GM23338 (cell line): ENCODE data around the gene C1orf116. TPM values are rescaled to one million over a fixed set of nuclear protein-coding genes. Genes with fewer than 3 reads are reported as not detected.

Source experiments
- ATAC-seq: fragments of 200-7000 bp; cut with Tn5 transposase; 3 replicates; pipeline ENCODE4 v1.9.1; 2020
- DNase-seq: peaks from one replicate; pipeline ENCODE4 v3.0.0-alpha.2; 2015; ENCODE audit warnings: low spot score
- H2AFZ ChIP-seq: fragments of 200-600 bp; sonication (generic); 2 replicates; pipeline ENCODE4 v1.8.0; 2016; ENCODE audit warnings: antibody characterized with exemption, mild to moderate bottlenecking, moderate library complexity
- H3F3A ChIP-seq: fragments of 200-600 bp; sonication (generic); replicated peaks from 2 replicates; pipeline ENCODE4 v1.8.0; 2017; ENCODE audit warnings: antibody characterized with exemption, mixed run types, low read depth
- H3K27ac ChIP-seq: fragments of 200-600 bp; sonication (generic); 2 replicates; pipeline ENCODE4 v1.6.1; 2016; ENCODE audit warnings: low read depth
- H3K27me3 ChIP-seq: fragments of 200-600 bp; sonication (generic); 2 replicates; pipeline ENCODE4 v1.8.0; 2016; ENCODE audit warnings: mild to moderate bottlenecking, mixed run types, moderate library complexity; ENCODE audit not compliant: insufficient read depth
- H3K36me3 ChIP-seq: fragments of 200-600 bp; sonication (generic); 2 replicates; pipeline ENCODE4 v1.8.0; 2016; ENCODE audit warnings: mild to moderate bottlenecking; ENCODE audit not compliant: insufficient read depth
- H3K4me1 ChIP-seq: fragments of 200-600 bp; sonication (generic); 2 replicates; pipeline ENCODE4 v1.8.0; 2016; ENCODE audit warnings: mild to moderate bottlenecking, moderate library complexity; ENCODE audit not compliant: insufficient read depth
- H3K4me2 ChIP-seq: fragments of 200-600 bp; sonication (generic); 2 replicates; pipeline ENCODE4 v1.7.1; 2017; ENCODE audit warnings: mixed run types
- H3K4me3 ChIP-seq: fragments of 200-600 bp; sonication (generic); 2 replicates; pipeline ENCODE4 v1.6.1; 2016; ENCODE audit warnings: mixed run types
- H3K79me2 ChIP-seq: fragments of 200-600 bp; sonication (generic); replicated peaks from 2 replicates; pipeline ENCODE4 v1.8.0; 2017; ENCODE audit warnings: mild to moderate bottlenecking; ENCODE audit not compliant: insufficient read depth
- H3K9me2 ChIP-seq: fragments of 200-600 bp; sonication (generic); 2 replicates; pipeline ENCODE4 v1.8.0; 2017; ENCODE audit not compliant: insufficient read depth
- H4K20me1 ChIP-seq: fragments of 200-600 bp; sonication (generic); replicated peaks from 2 replicates; pipeline ENCODE4 v1.8.0; 2017; ENCODE audit warnings: mild to moderate bottlenecking; ENCODE audit not compliant: insufficient read depth
- H3K27ac Mint-ChIP-seq: 2 replicates; pipeline ENCODE4 v1.8.0; 2020; ENCODE audit warnings: inconsistent platforms, mild to moderate bottlenecking, moderate library complexity, mixed read lengths
- H3K27me3 Mint-ChIP-seq: 3 replicates; pipeline ENCODE4 v1.8.0; 2022; ENCODE audit warnings: low read depth, mild to moderate bottlenecking, moderate library complexity, mixed read lengths, inconsistent platforms; ENCODE audit not compliant: insufficient read depth, poor library complexity
- H3K36me3 Mint-ChIP-seq: 3 replicates; pipeline ENCODE4 v1.8.0; 2021; ENCODE audit warnings: low read depth, mild to moderate bottlenecking, inconsistent platforms, moderate library complexity, mixed read lengths
- H3K4me1 Mint-ChIP-seq: 3 replicates; pipeline ENCODE4 v1.8.0; 2020; ENCODE audit warnings: mild to moderate bottlenecking, inconsistent platforms, mixed read lengths
- H3K4me3 Mint-ChIP-seq: 3 replicates; pipeline ENCODE4 v1.8.0; 2021; ENCODE audit warnings: moderate library complexity, mild to moderate bottlenecking, inconsistent platforms, mixed read lengths
- H3K9me3 Mint-ChIP-seq: 3 replicates; pipeline ENCODE4 v1.8.0; 2020; ENCODE audit warnings: moderate library complexity, mild to moderate bottlenecking, inconsistent platforms, mixed read lengths
- EZH2 ChIP-seq: fragments of 200-600 bp; sonication (generic); IDR thresholded peaks from one replicate; pipeline ENCODE4 v1.8.0; 2017; ENCODE audit warnings: antibody characterized with exemption, mild to moderate bottlenecking, low read depth; ENCODE audit not compliant: unreplicated experiment
- NANOG ChIP-seq: IDR thresholded peaks from 2 replicates; pipeline ENCODE4 v1.6.1; 2016; ENCODE audit warnings: antibody characterized with exemption, borderline replicate concordance
- POLR2AphosphoS5 ChIP-seq: IDR thresholded peaks from 2 replicates; pipeline ENCODE4 v1.6.1; 2016; ENCODE audit warnings: antibody characterized with exemption, low read depth
- ZNF114 ChIP-seq: fragments of 250-450 bp; sonication (Bioruptor Pico); IDR thresholded peaks from 2 replicates; pipeline ENCODE4 v1.5.0; 2020; ENCODE audit warnings: mild to moderate bottlenecking, moderate library complexity
- ZNF331 ChIP-seq: fragments of 250-450 bp; sonication (Bioruptor Pico); IDR thresholded peaks from 2 replicates; pipeline ENCODE4 v1.5.0; 2020; ENCODE audit warnings: low read depth, mild to moderate bottlenecking, moderate library complexity
- polyA plus RNA-seq: library from polyadenylated mRNA; unstranded; fragments of >200 nt; fragmentation: Nextera tagmentation; extraction: Ambion mirVana; gene quantifications from 2 replicates; pipeline ENCODE4 v1.2.1, GENCODE V29; 2016
- total RNA-seq: library from RNA; depleted of rRNA; stranded (reverse); fragments of >200 nt; shearing (Covaris generic); gene quantifications from 2 replicates; pipeline ENCODE4 v1.2.3, GENCODE V29; 2014
- TF ChIP-seq, protein P1 (sequence below): fragments of 250-450 bp; sonication (Bioruptor Pico); IDR thresholded peaks from 2 replicates; pipeline ENCODE4 v1.5.0; 2020; ENCODE audit warnings: mild to moderate bottlenecking, moderate library complexity

Gene C1orf116
- total and polyA plus RNA-seq, 2 experiments from 2014 or later: 2.3 to 5.3 TPM

- TF ChIP-seq, protein P1, sequence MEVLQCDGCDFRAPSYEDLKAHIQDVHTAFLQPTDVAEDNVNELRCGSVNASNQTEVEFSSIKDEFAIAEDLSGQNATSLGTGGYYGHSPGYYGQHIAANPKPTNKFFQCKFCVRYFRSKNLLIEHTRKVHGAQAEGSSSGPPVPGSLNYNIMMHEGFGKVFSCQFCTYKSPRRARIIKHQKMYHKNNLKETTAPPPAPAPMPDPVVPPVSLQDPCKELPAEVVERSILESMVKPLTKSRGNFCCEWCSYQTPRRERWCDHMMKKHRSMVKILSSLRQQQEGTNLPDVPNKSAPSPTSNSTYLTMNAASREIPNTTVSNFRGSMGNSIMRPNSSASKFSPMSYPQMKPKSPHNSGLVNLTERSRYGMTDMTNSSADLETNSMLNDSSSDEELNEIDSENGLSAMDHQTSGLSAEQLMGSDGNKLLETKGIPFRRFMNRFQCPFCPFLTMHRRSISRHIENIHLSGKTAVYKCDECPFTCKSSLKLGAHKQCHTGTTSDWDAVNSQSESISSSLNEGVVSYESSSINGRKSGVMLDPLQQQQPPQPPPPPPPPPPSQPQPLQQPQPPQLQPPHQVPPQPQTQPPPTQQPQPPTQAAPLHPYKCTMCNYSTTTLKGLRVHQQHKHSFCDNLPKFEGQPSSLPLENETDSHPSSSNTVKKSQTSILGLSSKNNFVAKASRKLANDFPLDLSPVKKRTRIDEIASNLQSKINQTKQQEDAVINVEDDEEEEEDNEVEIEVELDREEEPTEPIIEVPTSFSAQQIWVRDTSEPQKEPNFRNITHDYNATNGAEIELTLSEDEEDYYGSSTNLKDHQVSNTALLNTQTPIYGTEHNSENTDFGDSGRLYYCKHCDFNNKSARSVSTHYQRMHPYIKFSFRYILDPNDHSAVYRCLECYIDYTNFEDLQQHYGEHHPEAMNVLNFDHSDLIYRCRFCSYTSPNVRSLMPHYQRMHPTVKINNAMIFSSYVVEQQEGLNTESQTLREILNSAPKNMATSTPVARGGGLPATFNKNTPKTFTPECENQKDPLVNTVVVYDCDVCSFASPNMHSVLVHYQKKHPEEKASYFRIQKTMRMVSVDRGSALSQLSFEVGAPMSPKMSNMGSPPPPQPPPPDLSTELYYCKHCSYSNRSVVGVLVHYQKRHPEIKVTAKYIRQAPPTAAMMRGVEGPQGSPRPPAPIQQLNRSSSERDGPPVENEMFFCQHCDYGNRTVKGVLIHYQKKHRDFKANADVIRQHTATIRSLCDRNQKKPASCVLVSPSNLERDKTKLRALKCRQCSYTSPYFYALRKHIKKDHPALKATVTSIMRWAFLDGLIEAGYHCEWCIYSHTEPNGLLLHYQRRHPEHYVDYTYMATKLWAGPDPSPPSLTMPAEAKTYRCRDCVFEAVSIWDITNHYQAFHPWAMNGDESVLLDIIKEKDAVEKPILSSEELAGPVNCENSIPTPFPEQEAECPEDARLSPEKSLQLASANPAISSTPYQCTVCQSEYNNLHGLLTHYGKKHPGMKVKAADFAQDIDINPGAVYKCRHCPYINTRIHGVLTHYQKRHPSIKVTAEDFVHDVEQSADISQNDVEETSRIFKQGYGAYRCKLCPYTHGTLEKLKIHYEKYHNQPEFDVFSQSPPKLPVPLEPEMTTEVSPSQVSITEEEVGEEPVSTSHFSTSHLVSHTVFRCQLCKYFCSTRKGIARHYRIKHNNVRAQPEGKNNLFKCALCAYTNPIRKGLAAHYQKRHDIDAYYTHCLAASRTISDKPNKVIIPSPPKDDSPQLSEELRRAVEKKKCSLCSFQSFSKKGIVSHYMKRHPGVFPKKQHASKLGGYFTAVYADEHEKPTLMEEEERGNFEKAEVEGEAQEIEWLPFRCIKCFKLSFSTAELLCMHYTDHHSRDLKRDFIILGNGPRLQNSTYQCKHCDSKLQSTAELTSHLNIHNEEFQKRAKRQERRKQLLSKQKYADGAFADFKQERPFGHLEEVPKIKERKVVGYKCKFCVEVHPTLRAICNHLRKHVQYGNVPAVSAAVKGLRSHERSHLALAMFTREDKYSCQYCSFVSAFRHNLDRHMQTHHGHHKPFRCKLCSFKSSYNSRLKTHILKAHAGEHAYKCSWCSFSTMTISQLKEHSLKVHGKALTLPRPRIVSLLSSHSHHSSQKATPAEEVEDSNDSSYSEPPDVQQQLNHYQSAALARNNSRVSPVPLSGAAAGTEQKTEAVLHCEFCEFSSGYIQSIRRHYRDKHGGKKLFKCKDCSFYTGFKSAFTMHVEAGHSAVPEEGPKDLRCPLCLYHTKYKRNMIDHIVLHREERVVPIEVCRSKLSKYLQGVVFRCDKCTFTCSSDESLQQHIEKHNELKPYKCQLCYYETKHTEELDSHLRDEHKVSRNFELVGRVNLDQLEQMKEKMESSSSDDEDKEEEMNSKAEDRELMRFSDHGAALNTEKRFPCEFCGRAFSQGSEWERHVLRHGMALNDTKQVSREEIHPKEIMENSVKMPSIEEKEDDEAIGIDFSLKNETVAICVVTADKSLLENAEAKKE: no peak
- Histone ChIP-seq H3F3A (no peaks in the 10 kb centered on the region), H3K4me3 (no peak overlapping the region), H3K27ac (no peak overlapping the region), H3K27me3 (no peaks in the 10 kb centered on the region), H3K4me1 (no peaks in the 10 kb centered on the region), H4K20me1 (peaks cover 3% of the 10 kb centered on the region; the same call in 1 of the 2 replicates), H3K79me2 (no peaks in the 10 kb centered on the region), H3K9me2 (no peaks in the 10 kb centered on the region), H3K4me2 (no peak overlapping the region), H2AFZ (no peak overlapping the region), H3K36me3 (peaks cover 4% of the 10 kb centered on the region; the same call in 1 of the 2 replicates)
- Mint-ChIP-seq H3K9me3 (no peaks in the 10 kb centered on the region), H3K27ac (no peak overlapping the region), H3K36me3 (peaks cover 14% of the 10 kb centered on the region), H3K4me1 (no peaks in the 10 kb centered on the region), H3K27me3 (no peaks in the 10 kb centered on the region), H3K4me3 (no peak overlapping the region)
- ATAC-seq: no peak
- DNase-seq: no peak
Measured at GRCh38 chr1:207070811-207071210, 38.3 kb upstream of the C1orf116 start.

DNA sequence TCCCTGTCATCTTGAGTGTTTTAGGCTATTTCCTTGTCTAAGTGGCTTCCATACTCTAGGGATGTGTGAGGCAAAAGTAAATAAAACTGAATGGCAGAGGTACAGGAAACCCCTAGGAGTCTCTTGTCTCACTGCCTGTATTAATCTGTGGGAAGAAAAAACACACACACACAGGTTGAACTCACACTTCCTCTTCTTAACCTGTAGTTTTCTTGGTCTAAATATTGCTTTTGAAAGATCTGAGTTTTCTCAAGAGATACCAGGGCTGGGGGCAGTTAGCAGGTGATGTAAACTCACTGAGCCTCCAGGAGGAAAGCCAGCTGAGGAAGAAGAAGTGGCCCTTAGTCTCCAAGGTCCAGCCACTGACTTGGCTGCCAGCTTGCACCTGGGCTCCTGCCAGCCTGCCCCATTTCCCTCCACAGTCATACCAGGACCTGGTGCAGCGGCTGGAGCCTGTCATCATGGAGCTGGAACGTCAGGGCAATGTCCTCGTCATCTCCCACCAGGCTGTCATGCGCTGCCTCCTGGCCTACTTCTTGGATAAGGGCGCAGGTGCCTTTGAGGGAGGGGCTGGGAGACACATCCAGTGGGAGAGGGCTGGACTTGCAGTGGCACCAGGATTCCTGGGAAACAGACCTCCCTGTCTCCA lies 37.4 kb upstream of the C1orf116 start:
- no peaks in the 10 kb centered on the region for H3K27me3 ChIP-seq
- Mint-ChIP-seq H3K4me3 (no peak overlapping the region), H3K27ac (no peak overlapping the region), H3K27me3 (no peaks in the 10 kb centered on the region), H3K9me3 (no peaks in the 10 kb centered on the region), H3K4me1 (no peaks in the 10 kb centered on the region), H3K36me3 (peaks cover 19% of the 10 kb centered on the region)
- ATAC-seq (no peak), DNase-seq (no peak)
- no peaks in the 10 kb centered on the region for H3K79me2 ChIP-seq
- H3K4me3 ChIP-seq: no peak overlapping the region
- no peak overlapping the region for H3K4me2 ChIP-seq
- H3F3A ChIP-seq: no peaks in the 10 kb centered on the region
- H3K27ac ChIP-seq: no peak overlapping the region
- H2AFZ ChIP-seq: no peak overlapping the region
- peaks cover 3% of the 10 kb centered on the region; the same call in 1 of the 2 replicates for H4K20me1 ChIP-seq
- peaks cover 4% of the 10 kb centered on the region; the same call in 1 of the 2 replicates for H3K36me3 ChIP-seq
- no peaks in the 10 kb centered on the region for H3K4me1 ChIP-seq
- no peaks in the 10 kb centered on the region for H3K9me2 ChIP-seq
- no peak for TF ChIP-seq NANOG
- TF ChIP-seq EZH2: no peak
- no peak for TF ChIP-seq ZNF331 (CRISPR knock-in tag)
- no peak for TF ChIP-seq ZNF114 (CRISPR knock-in tag)
- TF ChIP-seq, protein P1: no peak
- TF ChIP-seq POLR2AphosphoS5: no peak
